MM.1S (cell line): ENCODE results near the gene GLUD1.

Experiments
- EZH2 ChIP-seq: fragments of 300-600 bp; sonication (generic); optimal IDR thresholded peaks from 2 replicates; pipeline ENCODE3; 2017; ENCODE audit warnings: low read depth, mild to moderate bottlenecking, antibody characterized with exemption, low read length, mixed read lengths
- EZH2phosphoT487 ChIP-seq: fragments of 300-600 bp; sonication (generic); IDR thresholded peaks from 2 replicates; pipeline ENCODE4 v1.6.1; 2018; ENCODE audit warnings: antibody characterized with exemption, low read length
- TF ChIP-seq, protein P1 (sequence below): fragments of 300-600 bp; sonication (generic); IDR thresholded peaks from 2 replicates; pipeline ENCODE4 v1.5.1; 2016; ENCODE audit warnings: antibody characterized with exemption, low read length, mixed read lengths

- TF ChIP-seq, protein P1, sequence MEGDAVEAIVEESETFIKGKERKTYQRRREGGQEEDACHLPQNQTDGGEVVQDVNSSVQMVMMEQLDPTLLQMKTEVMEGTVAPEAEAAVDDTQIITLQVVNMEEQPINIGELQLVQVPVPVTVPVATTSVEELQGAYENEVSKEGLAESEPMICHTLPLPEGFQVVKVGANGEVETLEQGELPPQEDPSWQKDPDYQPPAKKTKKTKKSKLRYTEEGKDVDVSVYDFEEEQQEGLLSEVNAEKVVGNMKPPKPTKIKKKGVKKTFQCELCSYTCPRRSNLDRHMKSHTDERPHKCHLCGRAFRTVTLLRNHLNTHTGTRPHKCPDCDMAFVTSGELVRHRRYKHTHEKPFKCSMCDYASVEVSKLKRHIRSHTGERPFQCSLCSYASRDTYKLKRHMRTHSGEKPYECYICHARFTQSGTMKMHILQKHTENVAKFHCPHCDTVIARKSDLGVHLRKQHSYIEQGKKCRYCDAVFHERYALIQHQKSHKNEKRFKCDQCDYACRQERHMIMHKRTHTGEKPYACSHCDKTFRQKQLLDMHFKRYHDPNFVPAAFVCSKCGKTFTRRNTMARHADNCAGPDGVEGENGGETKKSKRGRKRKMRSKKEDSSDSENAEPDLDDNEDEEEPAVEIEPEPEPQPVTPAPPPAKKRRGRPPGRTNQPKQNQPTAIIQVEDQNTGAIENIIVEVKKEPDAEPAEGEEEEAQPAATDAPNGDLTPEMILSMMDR, result no peak
- TF ChIP-seq EZH2phosphoT487, result no peak
- no peak for TF ChIP-seq EZH2
These were observed 55.9 kb downstream of the GLUD1 start for GRCh38 chr10:87038786-87039185.
